ENCODE results near the gene GPR42.

DNA sequence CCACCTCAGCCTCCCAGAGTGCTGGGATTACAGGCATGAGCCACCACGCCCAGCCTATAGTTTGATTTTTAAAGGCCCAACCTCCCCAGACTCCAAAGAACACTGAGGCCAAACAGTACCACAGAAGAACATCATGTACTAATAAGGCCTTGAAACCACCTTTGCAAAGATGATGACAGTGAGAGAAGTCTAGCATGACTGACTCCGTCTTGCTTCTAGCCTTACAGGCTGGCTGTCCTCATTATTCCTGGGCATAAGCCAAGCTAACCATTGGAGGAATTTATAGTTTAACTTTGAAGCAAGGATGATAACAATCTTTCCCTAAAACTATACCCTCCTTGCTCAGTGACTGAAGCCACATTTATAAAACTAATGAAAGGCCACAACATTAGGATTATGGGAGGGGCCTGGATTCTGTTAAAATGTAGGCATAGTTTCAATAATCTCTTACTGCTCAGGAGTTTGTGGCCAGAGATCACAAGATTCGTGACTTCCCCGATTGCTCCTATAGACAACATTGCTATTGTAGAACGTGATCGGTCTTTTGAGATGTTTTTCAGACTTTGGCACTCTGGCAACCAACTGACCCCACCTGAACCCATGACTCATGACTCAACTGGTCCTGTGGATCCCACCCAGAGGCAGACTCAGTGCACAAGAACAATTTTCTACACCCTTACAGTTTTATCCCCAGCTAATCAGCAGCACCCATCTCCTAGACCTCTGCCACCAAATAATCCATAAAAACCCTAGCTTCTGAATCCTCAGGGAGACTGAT lies 17.6 kb downstream of the GPR42 start:
- TF ChIP-seq EP300 (IDR thresholded peaks at IDR 0.05): no peak
- TF ChIP-seq POLR2A (IDR thresholded peaks at IDR 0.05): no peak

Measured in ovary (tissue), 1 donor.